Stimulated activated naive CD8-positive, alpha-beta T cell treated with anti-CD3 and anti-CD28 coated beads, Interleukin-15, Interleukin-2, amounts not matched to agents 100 ng/mL and 50 ng/mL, for 24 hours (primary cell): Measurements from ENCODE around the gene ZBTB9.

ENCODE experiments used
- H3K27ac Mint-ChIP-seq: one replicate; pipeline ENCODE4 v1.8.0; 2021; ENCODE audit warnings: mild to moderate bottlenecking, mixed read lengths
- H3K27me3 Mint-ChIP-seq: one replicate; pipeline ENCODE4 v1.8.0; 2021; ENCODE audit warnings: mixed read lengths
- H3K36me3 Mint-ChIP-seq: one replicate; pipeline ENCODE4 v1.8.0; 2021; ENCODE audit warnings: low read depth, mixed read lengths
- H3K4me1 Mint-ChIP-seq: one replicate; pipeline ENCODE4 v1.8.0; 2021; ENCODE audit warnings: low read depth, mixed read lengths
- H3K4me3 Mint-ChIP-seq: one replicate; pipeline ENCODE4 v1.8.0; 2021; ENCODE audit warnings: mild to moderate bottlenecking, mixed read lengths
- H3K9me3 Mint-ChIP-seq: one replicate; pipeline ENCODE4 v1.8.0; 2021; ENCODE audit warnings: mixed read lengths

Gene ZBTB9

GRCh38 chr6:33426590-33427511, 27.5 kb upstream of the ZBTB9 start:
- Mint-ChIP-seq H3K27ac (peak overlapping the region; percentile 92), H3K4me1 (peaks cover 71% of the 10 kb centered on the region)

DNA sequence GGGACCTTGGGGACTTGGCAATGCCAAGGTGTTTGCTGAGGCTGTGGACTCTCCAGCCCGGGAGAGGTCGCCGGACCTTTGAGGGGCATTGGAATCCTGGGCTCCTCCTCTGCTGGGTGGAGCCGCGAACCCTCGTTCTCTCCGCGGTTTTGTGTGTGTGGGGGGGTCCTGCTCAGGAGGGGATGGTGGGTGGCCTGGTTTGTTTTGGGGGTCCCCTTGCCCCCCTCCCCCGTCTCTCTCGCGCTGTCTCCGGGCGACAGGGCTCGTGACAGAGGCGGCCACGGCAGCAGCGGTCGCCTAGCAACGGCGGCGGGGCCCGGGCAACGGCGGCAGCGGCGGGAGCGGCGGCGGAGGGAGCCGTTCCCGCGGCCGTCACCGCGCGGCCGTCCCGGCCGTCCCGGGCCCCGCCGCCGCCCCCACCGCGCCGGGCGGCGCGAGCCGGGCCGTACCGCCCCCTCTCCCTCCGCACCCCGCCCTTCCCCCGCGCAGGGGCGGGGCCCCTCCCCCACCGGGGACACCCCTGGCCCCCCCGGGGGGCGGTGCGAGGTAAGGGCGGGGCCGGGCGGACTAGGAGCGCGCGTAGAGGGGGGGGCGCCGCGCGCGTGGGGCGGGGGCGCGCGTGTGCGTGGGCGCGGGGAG, 26.7 kb upstream of the ZBTB9 start:
- Mint-ChIP-seq H3K27ac (peak overlapping the region; percentile 91), H3K36me3 (peaks cover 9% of the 10 kb centered on the region), H3K27me3 (no peaks in the 10 kb centered on the region)

More at GRCh38 chr6:33426590-33427511, 27.5 kb upstream of the ZBTB9 start:
- H3K4me3 Mint-ChIP-seq, result peak overlapping the region; percentile 85
- peaks cover 7% of the 10 kb centered on the region for H3K36me3 Mint-ChIP-seq
- H3K9me3 Mint-ChIP-seq, result no peaks in the 10 kb centered on the region
- no peaks in the 10 kb centered on the region for H3K27me3 Mint-ChIP-seq

DNA sequence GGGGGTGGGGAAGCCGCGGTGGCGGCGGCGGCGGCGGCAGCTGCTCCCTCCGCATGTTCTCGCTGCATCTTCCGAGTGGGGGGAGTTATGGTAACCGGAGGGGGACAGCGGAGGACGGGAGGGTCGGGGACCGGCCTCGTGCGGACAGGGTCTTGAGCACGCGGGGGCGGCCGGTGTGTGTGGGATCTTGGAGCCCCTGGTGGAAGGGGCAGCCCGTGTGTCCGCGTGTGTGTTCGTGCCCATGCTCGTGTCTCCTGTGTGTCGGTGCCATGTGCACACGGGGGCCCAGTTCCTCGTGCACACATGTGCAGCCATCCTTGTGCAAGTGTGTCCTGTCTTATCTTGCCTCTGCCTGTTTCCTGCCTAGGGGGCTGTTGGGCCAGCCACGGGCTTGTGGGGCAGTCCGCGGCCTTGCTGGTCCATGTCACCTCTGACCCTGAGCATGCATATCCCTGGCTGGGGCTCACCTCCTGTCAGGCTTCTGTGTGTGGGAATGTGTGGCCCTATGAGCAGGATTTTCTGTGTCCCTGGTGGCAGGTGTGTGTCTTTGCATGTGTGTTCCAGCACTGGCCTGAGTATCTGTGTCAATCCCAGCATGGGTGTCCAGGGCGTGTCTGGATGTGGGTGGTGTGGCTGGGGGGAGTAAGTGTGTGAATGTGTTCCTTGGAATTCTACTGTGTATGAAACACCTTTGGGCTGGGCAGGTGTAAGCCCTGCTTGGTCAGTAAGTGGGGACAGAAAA, 26.0 kb upstream of the ZBTB9 start:
- Mint-ChIP-seq H3K9me3 (no peaks in the 10 kb centered on the region), H3K4me3 (peak overlapping the region; percentile 94), H3K27ac (peak overlapping the region; percentile 98), H3K36me3 (peaks cover 14% of the 10 kb centered on the region), H3K4me1 (peaks cover 84% of the 10 kb centered on the region), H3K27me3 (no peaks in the 10 kb centered on the region)

More for the DNA sequence above, 26.7 kb upstream of the ZBTB9 start:
- Mint-ChIP-seq H3K9me3 (no peaks in the 10 kb centered on the region), H3K4me1 (peaks cover 79% of the 10 kb centered on the region), H3K4me3 (peak overlapping the region; percentile 94)

DNA sequence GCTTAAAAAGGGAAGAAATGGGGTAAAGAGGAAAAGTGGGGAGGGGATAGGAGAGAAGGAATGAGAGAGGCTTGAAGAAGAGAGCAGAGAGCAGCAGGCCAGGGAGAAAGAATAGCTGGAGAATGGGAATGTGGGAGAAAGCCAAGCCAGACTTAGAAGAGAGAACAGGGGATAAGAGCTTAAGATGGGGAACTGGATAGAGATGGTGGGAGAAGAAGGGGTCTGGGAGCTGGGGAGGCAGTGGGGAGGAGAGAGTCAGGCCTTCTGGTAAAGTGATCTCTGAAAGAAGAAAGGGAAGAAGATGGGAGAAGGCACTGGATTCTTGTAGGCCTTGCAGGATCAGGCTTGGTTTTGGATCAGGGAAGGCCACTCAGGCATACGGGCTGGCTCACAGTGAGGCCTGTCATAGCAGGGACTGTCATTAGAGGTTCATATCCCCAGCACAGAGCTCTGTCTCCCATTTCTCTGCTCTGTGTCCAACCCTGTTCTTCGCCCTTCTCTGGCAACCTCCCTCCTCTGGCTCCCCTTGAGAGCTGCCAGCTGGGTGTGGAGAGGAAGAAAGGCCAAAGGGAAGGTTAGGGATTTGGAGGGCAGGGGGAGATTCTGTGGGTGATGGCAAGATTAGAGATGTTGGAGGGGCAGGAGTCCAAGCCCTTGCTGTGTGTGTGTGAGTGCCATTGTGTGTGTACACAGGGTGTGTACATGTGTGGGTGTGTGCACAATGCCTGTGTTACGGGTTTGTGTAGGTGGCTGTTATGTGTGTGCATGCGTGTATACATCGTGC, 25.2 kb upstream of the ZBTB9 start:
- H3K4me1 Mint-ChIP-seq, result peaks cover 82% of the 10 kb centered on the region
- peak overlapping the region; percentile 94 for H3K4me3 Mint-ChIP-seq
- peaks cover 16% of the 10 kb centered on the region for H3K36me3 Mint-ChIP-seq
- no peaks in the 10 kb centered on the region for H3K9me3 Mint-ChIP-seq
- H3K27me3 Mint-ChIP-seq, result no peaks in the 10 kb centered on the region
- H3K27ac Mint-ChIP-seq, result peak overlapping the region; percentile 98

DNA sequence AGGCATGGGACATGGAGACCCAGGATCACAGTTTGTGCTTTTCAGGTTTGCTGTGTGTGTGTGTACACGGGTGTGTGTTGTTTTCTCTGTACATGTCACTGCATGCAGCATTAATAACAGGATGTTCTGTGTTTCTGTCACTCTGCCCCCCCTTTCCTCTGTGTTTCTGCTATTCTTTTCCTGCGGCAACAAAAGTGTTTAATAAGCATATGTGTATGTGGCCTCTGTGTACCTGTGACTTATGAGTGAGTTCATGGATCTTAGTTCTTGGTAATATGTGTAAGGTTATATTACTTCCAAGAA, 24.7 kb upstream of the ZBTB9 start:
- Mint-ChIP-seq H3K9me3 (no peaks in the 10 kb centered on the region), H3K4me1 (peaks cover 77% of the 10 kb centered on the region), H3K36me3 (peaks cover 12% of the 10 kb centered on the region), H3K27me3 (no peaks in the 10 kb centered on the region), H3K4me3 (peak overlapping the region; percentile 94), H3K27ac (peak overlapping the region; percentile 98)

GRCh38 chr6:33430334-33430733, 24.0 kb upstream of the ZBTB9 start:
- H3K9me3 Mint-ChIP-seq, result no peaks in the 10 kb centered on the region
- no peaks in the 10 kb centered on the region for H3K27me3 Mint-ChIP-seq
- peak overlapping the region; percentile 69 for H3K27ac Mint-ChIP-seq
- peaks cover 71% of the 10 kb centered on the region for H3K4me1 Mint-ChIP-seq
- H3K4me3 Mint-ChIP-seq, result peak overlapping the region; percentile 94
- peaks cover 16% of the 10 kb centered on the region for H3K36me3 Mint-ChIP-seq

DNA sequence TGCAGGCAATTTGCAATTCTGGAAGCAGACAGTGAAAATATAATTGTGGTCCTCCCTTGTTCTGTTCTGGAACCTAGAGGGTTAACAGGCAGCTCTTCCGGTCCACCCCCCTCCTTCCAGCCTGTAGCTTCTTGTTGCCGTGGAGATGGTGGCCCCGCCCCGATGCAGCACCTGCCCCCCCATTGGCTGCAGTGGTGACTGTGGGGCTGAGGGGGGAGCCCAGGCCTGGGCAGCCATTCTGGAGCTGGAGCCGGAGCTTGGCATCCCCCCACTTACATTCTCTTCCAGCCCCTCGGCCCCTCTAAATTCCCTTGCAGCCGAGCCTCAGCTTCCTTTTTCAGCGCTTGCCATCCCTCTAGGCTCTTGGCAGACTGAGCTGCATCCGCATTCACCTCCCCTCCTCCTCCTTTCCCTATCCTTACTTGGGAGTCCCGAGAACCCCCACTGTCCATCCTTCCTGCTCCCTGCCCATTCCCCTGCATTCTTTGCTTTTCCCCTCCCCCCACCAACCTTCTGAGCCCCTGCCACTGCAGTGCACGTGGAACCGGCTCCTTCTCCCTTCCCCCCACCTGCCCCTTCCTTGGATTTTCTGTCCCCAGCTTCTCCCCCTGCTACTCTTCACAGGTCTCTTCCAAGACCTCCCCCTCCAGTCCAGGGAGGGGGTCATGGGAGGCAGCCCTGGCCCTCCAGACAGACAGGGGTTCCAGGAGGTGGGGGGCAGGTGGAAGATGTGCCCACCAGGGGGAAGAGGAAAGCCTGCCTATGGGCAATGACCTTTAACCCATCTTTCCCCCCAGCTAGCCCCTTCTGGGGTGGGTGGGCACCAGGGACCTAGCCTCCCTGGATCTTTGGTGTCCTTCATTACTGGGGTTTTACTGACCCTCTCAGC, 23.1 kb upstream of the ZBTB9 start:
- Mint-ChIP-seq H3K9me3 (no peaks in the 10 kb centered on the region), H3K36me3 (peaks cover 24% of the 10 kb centered on the region)

DNA sequence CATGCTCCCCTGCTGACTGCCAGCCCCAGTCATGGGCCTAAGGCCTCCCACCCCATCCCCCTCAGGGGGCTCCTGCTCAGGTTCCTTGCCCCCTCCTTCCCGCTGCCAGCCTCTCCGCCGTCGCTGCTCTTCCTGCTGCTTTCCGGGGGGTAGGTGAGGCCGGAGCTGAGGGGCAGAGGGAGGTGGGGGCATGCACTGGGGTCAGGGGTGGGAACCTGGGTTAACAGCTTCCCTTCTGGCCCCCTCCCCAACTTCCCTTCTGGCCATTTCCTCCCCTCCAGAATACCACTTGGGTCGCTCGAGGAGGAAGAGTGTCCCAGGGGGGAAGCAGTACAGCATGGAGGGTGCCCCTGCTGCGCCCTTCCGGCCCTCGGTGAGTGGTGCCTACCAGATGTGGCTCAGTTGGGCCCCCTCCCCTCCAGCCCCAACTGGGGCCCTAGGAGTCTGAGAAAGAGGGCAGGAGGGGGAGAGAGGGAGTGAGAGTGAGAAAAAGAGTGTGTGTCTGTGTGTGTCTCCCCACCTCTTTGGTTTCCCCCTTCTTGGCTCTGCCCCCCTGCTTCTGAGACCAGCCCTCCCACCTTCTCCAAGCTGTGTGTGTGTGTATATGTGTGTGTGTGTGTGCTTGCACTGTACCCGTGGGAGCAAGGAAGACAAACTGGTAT, 22.4 kb upstream of the ZBTB9 start:
- Mint-ChIP-seq H3K4me1 (peaks cover 60% of the 10 kb centered on the region), H3K36me3 (peaks cover 31% of the 10 kb centered on the region), H3K27me3 (no peaks in the 10 kb centered on the region), H3K4me3 (peak overlapping the region; percentile 94), H3K27ac (peak overlapping the region; percentile 80), H3K9me3 (no peaks in the 10 kb centered on the region)

More for the DNA sequence above, 23.1 kb upstream of the ZBTB9 start:
- Mint-ChIP-seq H3K27me3 (no peaks in the 10 kb centered on the region), H3K4me1 (peaks cover 67% of the 10 kb centered on the region), H3K4me3 (peak overlapping the region; percentile 94), H3K27ac (peak overlapping the region; percentile 69)

DNA sequence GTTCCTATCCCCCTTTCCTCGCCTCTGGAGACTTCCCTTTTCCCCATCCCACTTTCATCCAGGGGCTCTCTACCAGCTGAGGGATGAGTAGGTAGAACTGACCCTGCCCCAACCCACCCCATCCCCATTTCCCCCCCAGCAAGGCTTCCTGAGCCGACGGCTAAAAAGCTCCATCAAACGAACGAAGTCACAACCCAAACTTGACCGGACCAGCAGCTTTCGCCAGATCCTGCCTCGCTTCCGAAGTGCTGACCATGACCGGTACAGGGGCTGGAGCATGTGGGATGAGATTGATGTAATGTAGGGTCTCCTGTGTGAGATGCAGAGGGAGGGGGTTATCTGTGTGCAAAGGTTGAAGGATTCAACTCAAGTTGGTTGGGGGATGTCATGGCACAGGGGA, 21.8 kb upstream of the ZBTB9 start:
- Mint-ChIP-seq H3K27ac (peak overlapping the region; percentile 69), H3K4me3 (peak overlapping the region; percentile 94), H3K36me3 (peaks cover 36% of the 10 kb centered on the region), H3K4me1 (peaks cover 54% of the 10 kb centered on the region), H3K27me3 (no peaks in the 10 kb centered on the region), H3K9me3 (no peaks in the 10 kb centered on the region)

DNA sequence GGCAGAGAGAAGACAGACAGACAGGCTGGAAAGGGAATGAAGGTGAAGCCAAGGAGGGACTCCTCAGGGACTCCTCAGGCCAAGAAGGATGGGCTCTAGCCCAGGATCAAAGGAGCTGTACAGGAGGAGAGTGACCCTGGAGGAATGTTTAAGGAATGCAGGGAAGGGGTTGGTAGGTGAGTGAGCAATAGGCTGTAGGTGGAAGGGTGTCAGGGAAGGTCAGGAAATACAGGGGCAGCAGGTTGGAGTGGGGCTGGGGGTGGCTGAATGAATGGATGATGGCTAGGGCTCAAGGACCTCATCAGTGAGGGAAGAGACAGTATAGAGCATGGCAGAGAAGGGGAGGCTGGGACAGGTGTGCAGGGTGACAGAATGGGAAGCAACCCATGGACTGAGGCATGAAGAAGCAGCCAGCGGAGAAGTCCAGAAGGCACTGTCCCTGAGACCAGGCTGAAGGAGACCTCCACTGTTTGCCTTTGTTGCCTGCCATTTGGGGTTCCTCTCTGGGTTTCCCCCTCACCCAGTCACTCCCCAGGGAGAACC, 21.3 kb upstream of the ZBTB9 start:
- H3K27me3 Mint-ChIP-seq, result no peaks in the 10 kb centered on the region
- H3K27ac Mint-ChIP-seq, result peak overlapping the region; percentile 21
- peaks cover 37% of the 10 kb centered on the region for H3K36me3 Mint-ChIP-seq
- H3K9me3 Mint-ChIP-seq, result no peaks in the 10 kb centered on the region
- H3K4me3 Mint-ChIP-seq, result peak overlapping the region; percentile 94
- peaks cover 54% of the 10 kb centered on the region for H3K4me1 Mint-ChIP-seq

GRCh38 chr6:33433544-33434191, 20.7 kb upstream of the ZBTB9 start:
- H3K9me3 Mint-ChIP-seq, result no peaks in the 10 kb centered on the region
- peaks cover 49% of the 10 kb centered on the region for H3K4me1 Mint-ChIP-seq
- no peaks in the 10 kb centered on the region for H3K27me3 Mint-ChIP-seq
- peak overlapping the region; percentile 42 for H3K27ac Mint-ChIP-seq
- no peak overlapping the region for H3K4me3 Mint-ChIP-seq
- H3K36me3 Mint-ChIP-seq, result peaks cover 37% of the 10 kb centered on the region

DNA sequence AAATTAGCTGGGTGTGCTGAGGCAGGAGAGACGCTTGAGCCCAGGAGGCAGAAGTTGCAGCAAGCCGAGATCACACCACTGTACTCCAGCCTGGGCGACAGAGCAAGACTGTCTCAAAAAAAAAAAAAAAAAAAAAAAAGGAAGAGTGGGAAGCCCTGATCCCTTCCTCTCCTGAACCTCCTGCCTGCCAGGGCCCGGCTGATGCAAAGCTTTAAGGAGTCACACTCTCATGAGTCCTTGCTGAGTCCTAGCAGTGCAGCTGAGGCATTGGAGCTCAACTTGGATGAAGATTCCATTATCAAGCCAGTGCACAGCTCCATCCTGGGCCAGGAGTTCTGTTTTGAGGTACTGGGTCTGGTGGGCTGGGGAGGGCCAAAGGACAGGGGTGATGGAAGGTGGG, 19.4 kb upstream of the ZBTB9 start:
- Mint-ChIP-seq H3K4me3 (no peak overlapping the region), H3K4me1 (peaks cover 39% of the 10 kb centered on the region), H3K9me3 (no peaks in the 10 kb centered on the region), H3K36me3 (peaks cover 42% of the 10 kb centered on the region), H3K27me3 (no peaks in the 10 kb centered on the region), H3K27ac (no peak overlapping the region)

DNA sequence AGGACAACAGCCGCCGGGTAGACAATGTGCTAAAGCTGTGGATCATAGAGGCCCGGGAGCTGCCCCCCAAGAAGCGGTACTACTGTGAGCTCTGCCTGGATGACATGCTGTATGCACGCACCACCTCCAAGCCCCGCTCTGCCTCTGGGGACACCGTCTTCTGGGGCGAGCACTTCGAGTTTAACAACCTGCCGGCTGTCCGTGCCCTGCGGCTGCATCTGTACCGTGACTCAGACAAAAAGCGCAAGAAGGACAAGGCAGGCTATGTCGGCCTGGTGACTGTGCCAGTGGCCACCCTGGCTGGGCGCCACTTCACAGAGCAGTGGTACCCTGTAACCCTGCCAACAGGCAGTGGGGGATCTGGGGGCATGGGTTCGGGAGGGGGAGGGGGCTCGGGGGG, 16.7 kb upstream of the ZBTB9 start:
- no peaks in the 10 kb centered on the region for H3K27me3 Mint-ChIP-seq
- no peak overlapping the region for H3K4me3 Mint-ChIP-seq

More for the DNA sequence above, 16.7 kb upstream of the ZBTB9 start:
- Mint-ChIP-seq H3K36me3 (peaks cover 40% of the 10 kb centered on the region), H3K27ac (no peak overlapping the region), H3K4me1 (peaks cover 15% of the 10 kb centered on the region), H3K9me3 (no peaks in the 10 kb centered on the region)
